GM19452 (cell line): Measurements from ENCODE around the gene CBX1.

Source experiments
- ATAC-seq: cut with Tn5 transposase; IDR thresholded peaks from one replicate; pipeline ENCODE4 v1.9.1; 2021; ENCODE audit not compliant: unreplicated experiment

The CBX1 gene

GRCh38 chr17:48027322-48027981 lies 73.8 kb downstream of the CBX1 start:
- no peak for ATAC-seq

GRCh38 chr17:48026502-48027321 lies 74.6 kb downstream of the CBX1 start:
- no peak for ATAC-seq

GRCh38 chr17:48025904-48026501 lies 75.3 kb downstream of the CBX1 start:
- no peak for ATAC-seq

GRCh38 chr17:48025040-48025903 lies 76.0 kb downstream of the CBX1 start:
- ATAC-seq: peak; percentile 82

GRCh38 chr17:48024149-48025039 lies 76.9 kb downstream of the CBX1 start:
- ATAC-seq: no peak

GRCh38 chr17:48023400-48024148 lies 77.7 kb downstream of the CBX1 start:
- no peak for ATAC-seq

- ATAC-seq: no peak
Measured at GRCh38 chr17:48022901-48023300, 78.4 kb downstream of the CBX1 start.

GRCh38 chr17:48021934-48022333 lies 79.3 kb downstream of the CBX1 start:
- no peak for ATAC-seq
